Measurements from ENCODE around the gene ZNF483. TPM values are rescaled to one million over a fixed set of nuclear protein-coding genes. Genes with fewer than 3 reads are reported as not detected.

The ZNF483 gene
- total RNA-seq, 1 experiment from 2014 or later, result 4.8 TPM

GRCh38 chr9:111516061-111516465 lies 8.9 kb upstream of the ZNF483 start:
- Histone ChIP-seq H3K27ac (ENCODE audit: low read length) (no peak overlapping the region), H3K27me3 (ENCODE audit: control insufficient read depth, insufficient read depth, low read length) (no peaks in the 10 kb centered on the region), H3K9me3 (ENCODE audit: control insufficient read depth, insufficient read depth, low read depth, low read length) (no peaks in the 10 kb centered on the region), H3K36me3 (ENCODE audit: control insufficient read depth, insufficient read depth, low read length) (no peaks in the 10 kb centered on the region), H3K4me1 (ENCODE audit: control insufficient read depth, insufficient read depth, low read length) (0 out of 2 replicates have a peak, but pooled peaks cover 5% of the 10 kb centered on the region), H3K4me3 (ENCODE audit: low read depth in 2 of 2, low read length in 2 of 2) (no peak overlapping the region)
- in situ Hi-C loops (cut with HindIII; ENCODE audit: low pct_unique_long_range_greater_than_20kb, low sequenced_read_pairs) (no loop called here), intact Hi-C loops (cut with micrococcal nuclease; ENCODE audit: unreplicated experiment) (no loop called here)
- CTCF ChIA-PET, result interaction anchor here (0.6 kb wide), 1 partner anchor 12 kb away, joined by 15 read pairs; no protein-coding TSS in a partner anchor
- ATAC-seq (peak; percentile 70), DNase-seq (ENCODE audit: low read depth, low spot score) (no peak)
- POLR2A ChIA-PET, result no interaction called here
- TF ChIP-seq TCF7L2 (IDR thresholded peaks at IDR 0.05; ENCODE audit: low read depth, low read length) (no peak), SIN3A (IDR thresholded peaks at IDR 0.05; ENCODE audit: borderline replicate concordance, insufficient read depth, low read depth, low read length) (no peak), POLR2AphosphoS5 (IDR thresholded peaks at IDR 0.05; ENCODE audit: low read depth, low read length) (no peak), CTCF (IDR thresholded peaks at IDR 0.05) (no peak), REST (IDR thresholded peaks at IDR 0.05; ENCODE audit: insufficient read depth in 1 of 2, low read depth in 2 of 2, low read length in 1 of 2) (no peak)
- no TSS peak for BruUV-seq (replicated peaks)

DNA sequence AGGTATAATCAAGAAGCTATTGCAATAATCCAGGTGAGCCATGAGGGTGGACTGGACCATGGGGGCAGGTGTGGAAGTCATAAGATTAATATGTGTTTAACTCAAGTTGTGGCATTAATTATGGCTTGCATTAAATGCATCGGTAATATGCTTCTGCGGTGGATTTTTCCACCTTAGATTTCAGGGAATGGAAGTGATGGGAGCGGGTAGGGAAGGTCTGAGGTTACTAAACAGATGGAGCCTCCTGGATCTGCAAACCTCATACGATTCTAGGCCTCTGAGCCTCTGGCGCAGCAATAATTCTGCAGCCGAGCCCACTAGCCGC lies 286 bp upstream of the ZNF483 start:
- no peak for TF ChIP-seq CTCF (IDR thresholded peaks at IDR 0.05)
- TF ChIP-seq POLR2AphosphoS5 (IDR thresholded peaks at IDR 0.05; ENCODE audit: low read depth, low read length), result no peak
- no peak for TF ChIP-seq SIN3A (IDR thresholded peaks at IDR 0.05; ENCODE audit: borderline replicate concordance, insufficient read depth, low read depth, low read length)
- TF ChIP-seq REST (IDR thresholded peaks at IDR 0.05; ENCODE audit: insufficient read depth in 1 of 2, low read depth in 2 of 2, low read length in 1 of 2), result no peak
- no peak for TF ChIP-seq TCF7L2 (IDR thresholded peaks at IDR 0.05; ENCODE audit: low read depth, low read length)
- no peak for DNase-seq (ENCODE audit: low read depth, low spot score)
- Histone ChIP-seq H3K36me3 (ENCODE audit: control insufficient read depth, insufficient read depth, low read length) (no peaks in the 10 kb centered on the region), H3K27ac (ENCODE audit: low read length) (no peak overlapping the region; the same call in 1 of the 2 replicates), H3K27me3 (ENCODE audit: control insufficient read depth, insufficient read depth, low read length) (no peaks in the 10 kb centered on the region), H3K4me3 (ENCODE audit: low read depth in 2 of 2, low read length in 2 of 2) (peak overlapping the region; percentile 83 to 86), H3K4me1 (ENCODE audit: control insufficient read depth, insufficient read depth, low read length) (no peaks in the 10 kb centered on the region), H3K9me3 (ENCODE audit: control insufficient read depth, insufficient read depth, low read depth, low read length) (no peaks in the 10 kb centered on the region)
- intact Hi-C loops (cut with micrococcal nuclease; ENCODE audit: unreplicated experiment) (no loop called here), in situ Hi-C loops (cut with HindIII; ENCODE audit: low pct_unique_long_range_greater_than_20kb, low sequenced_read_pairs) (no loop called here)
- no peak for ATAC-seq
- CTCF ChIA-PET, result no interaction called here
- BruUV-seq (replicated peaks), result no TSS peak
- POLR2A ChIA-PET, result interaction anchor here (0.7 to 0.8 kb wide), 2 partner anchors 75 to 180 kb away, joined by 3 to 10 read pairs; no protein-coding TSS in a partner anchor
